GM13977 (cell line): ENCODE results near the gene CLK3.

Experiments
- DNase-seq: peaks from one replicate; pipeline ENCODE4 v3.0.0; 2012; ENCODE audit warnings: low spot score
- in situ Hi-C: fragments of 300-500 bp; cut with MboI; formaldehyde crosslinking; loops from one replicate; pipeline ENCODE4 v1.12.0; 2022; ENCODE audit warnings: low sequenced_read_pairs, low pct_unique_long_range_greater_than_20kb, mixed read lengths, inconsistent platforms; ENCODE audit not compliant: unreplicated experiment
- TF ChIP-seq, protein P1 (sequence below): IDR thresholded peaks from 2 replicates; pipeline ENCODE4 v1.5.1; 2012; ENCODE audit warnings: mild to moderate bottlenecking, control low read depth; ENCODE audit not compliant: insufficient read depth; ENCODE audit errors: extremely low read depth, missing control alignments

CLK3 gene

DNA sequence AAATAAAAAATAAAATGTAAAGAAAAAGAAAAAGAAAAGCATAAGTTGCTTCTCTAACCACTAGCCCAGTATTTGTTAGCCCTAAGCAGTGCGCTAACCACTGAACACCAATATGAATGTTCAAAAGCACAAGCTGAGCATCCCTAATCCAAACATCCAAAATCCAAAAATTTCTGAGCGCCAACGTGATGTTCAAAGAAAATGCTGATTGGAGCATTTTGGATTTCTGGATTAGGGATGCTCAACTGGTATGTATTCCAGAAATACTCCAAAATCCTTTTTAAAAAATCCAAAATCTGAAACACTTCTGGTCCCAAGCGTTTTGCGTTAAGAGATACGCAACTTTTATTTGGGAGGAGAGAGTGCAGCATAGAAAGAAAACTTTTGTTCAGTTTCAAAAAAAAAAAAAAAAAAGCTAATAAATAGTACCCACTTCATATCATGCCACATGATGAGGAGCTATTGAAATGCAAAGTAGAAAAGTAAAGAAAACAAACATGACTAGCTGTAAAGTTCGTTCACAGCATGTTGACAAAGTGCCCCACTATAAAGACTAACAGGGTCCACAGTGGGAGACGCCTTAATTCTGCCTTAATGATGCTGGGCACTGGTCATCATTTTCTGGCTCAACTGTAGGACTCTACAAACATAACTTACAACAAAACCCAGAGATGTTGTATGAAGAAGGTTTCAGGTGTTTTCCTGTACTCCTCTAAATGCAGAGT lies 47.8 kb downstream of the CLK3 start:
- DNase-seq, result no peak
- TF ChIP-seq, protein P1, sequence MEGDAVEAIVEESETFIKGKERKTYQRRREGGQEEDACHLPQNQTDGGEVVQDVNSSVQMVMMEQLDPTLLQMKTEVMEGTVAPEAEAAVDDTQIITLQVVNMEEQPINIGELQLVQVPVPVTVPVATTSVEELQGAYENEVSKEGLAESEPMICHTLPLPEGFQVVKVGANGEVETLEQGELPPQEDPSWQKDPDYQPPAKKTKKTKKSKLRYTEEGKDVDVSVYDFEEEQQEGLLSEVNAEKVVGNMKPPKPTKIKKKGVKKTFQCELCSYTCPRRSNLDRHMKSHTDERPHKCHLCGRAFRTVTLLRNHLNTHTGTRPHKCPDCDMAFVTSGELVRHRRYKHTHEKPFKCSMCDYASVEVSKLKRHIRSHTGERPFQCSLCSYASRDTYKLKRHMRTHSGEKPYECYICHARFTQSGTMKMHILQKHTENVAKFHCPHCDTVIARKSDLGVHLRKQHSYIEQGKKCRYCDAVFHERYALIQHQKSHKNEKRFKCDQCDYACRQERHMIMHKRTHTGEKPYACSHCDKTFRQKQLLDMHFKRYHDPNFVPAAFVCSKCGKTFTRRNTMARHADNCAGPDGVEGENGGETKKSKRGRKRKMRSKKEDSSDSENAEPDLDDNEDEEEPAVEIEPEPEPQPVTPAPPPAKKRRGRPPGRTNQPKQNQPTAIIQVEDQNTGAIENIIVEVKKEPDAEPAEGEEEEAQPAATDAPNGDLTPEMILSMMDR, result no peak
- in situ Hi-C loops, result no loop called here

DNA sequence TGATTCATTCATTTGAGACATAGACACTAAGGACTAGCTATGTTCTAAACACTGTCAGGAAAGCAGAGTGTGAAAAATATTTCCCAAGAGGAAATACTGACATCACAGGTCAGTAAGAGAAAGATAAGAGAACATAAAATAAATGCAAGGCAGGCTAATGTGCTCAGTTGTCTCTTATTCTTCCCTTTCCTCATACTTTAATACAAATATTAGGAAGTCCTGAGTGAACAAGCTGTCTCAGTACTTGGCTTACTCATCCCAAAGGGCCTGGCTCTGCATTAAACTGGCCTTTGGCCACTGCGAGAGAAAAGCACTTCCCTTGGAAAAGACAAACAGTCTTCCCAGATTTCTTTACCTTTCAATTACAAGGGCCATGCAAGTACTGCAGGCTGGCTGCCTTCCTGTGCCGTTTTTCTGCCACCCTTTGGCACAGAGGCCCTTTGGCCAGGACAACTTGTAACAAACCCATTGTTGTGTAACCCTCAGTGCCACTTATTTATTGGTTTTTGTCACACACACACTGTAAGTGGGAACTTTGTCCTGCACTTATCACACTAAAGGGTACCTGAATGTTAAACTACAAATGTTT lies 48.5 kb downstream of the CLK3 start:
- TF ChIP-seq, protein P1, result no peak
- DNase-seq, result no peak
- in situ Hi-C loops, result no loop called here

DNA sequence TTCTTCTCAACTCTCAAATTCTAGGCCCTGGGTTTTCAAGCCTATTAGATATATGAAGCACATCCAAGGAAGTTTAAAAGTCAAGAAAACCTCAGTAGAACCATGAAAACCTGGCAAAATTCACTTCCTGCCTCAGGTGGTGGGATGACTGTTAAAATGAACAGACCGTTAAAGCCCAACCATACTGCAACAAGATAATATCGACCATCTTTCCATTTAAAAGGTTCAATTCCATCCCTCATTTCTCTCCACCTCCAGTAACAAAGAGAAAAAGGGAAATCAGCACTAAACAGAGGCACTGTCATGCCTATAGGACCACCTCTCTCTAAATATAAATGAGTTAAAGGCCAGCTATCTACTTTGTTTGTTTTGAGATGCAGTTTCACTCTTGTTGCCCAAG lies 49.0 kb downstream of the CLK3 start:
- in situ Hi-C loops, result no loop called here
- TF ChIP-seq, protein P1, result no peak
- DNase-seq, result no peak

DNA sequence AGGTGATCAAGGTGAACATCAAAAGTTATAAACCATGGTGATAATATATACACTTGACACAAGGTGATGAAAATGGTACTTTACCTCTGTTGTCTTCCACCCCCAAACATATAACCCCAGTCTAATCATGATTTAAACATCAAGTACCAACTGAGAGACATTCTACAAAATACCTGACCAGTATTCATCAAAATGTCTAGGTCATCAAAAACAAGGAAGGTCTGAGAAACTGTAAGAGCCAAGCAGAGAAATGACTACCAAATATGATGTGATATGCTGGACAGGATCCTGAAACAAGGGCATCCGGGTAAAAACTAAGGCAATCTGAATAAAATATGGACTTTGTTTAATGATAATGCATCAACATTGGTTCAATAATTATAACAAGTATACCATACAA lies 52.3 kb downstream of the CLK3 start:
- no peak for DNase-seq
- TF ChIP-seq, protein P1, result no peak
- in situ Hi-C loops, result no loop called here

DNA sequence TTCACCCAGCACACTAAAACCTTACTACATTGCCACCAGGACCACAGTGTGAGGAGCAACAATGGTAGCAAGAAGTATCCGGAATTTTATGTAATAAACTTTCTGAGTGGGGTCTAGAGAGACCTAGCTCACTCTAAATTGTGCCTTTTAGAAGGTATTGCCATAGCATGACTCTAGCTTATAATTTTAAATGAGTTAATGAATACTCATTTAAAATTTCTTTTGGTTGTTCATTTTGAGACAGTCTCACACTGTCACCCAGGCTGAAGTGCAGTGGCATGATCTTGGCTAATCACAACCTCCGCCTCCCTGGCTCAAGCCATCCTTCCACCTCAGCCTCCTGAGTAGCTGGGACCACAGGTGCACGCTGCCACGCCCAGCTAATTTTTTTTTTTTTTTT lies 54.0 kb downstream of the CLK3 start:
- DNase-seq, result no peak
- TF ChIP-seq, protein P1, result no peak
- in situ Hi-C loops, result no loop called here

DNA sequence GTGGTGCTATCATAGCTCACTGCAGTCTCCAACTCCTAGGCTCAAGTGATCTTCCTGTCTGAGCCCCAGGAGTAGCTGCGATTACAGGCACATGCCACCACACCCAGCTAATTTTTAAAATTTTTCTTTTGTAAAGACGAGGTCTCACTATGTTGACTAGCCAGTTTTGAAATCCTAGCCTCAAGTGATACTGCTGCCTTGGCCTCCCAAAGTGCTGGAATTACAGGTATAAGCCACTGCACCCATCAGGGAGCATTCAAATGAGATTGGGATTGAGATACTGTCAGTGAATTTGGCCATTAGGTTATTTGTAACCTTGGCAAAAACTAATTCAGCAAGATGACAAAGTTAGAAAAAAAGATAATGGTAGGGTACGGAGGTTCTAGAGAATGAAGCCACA lies 58.5 kb downstream of the CLK3 start:
- TF ChIP-seq, protein P1, result no peak
- in situ Hi-C loops, result no loop called here

More for the DNA sequence above, 58.5 kb downstream of the CLK3 start:
- DNase-seq, result no peak
